ENCODE measurements around the gene GPC6. TPM values are rescaled to one million over a fixed set of nuclear protein-coding genes. Genes with fewer than 3 reads are reported as not detected.

The GPC6 gene
- total and polyA plus RNA-seq, 10 donors = 0.22 to 9.3 (median 4.5) TPM

- no peak for DNase-seq
- intact Hi-C loops (cut with DNase I; ENCODE audit: low total_unique reads) = no loop called here
- H3K9me3 ChIP-seq = peaks cover 0 to 17% (median 10%) of the 10 kb centered on the region in 8 donors
- TF ChIP-seq POLR2AphosphoS5 (IDR thresholded peaks at IDR 0.05) = no peak
- TF ChIP-seq CTCF (IDR thresholded peaks at IDR 0.05 in 8 of 11, conservative IDR thresholded peaks at IDR 0.05 in 3 of 11) = no peak
- TF ChIP-seq POLR2A (IDR thresholded peaks at IDR 0.05) = no peak
- no peaks in the 10 kb centered on the region for H3K36me3 ChIP-seq
- 57 to 88% (median 81%) methylated on average over 2 of the region's 2 CpGs for WGBS, 5 donors
- H3K4me1 ChIP-seq = no peaks in the 10 kb centered on the region
- H3K27me3 ChIP-seq (replicated peaks in 1 of 7) = no peaks in the 10 kb centered on the region
- no peak overlapping the region for H3K4me3 ChIP-seq
- H3K27ac ChIP-seq = no peak overlapping the region
These were observed 867.2 kb downstream of the GPC6 start for GRCh38 chr13:94093652-94094315.

- intact Hi-C loops (cut with DNase I; ENCODE audit: low total_unique reads) = no loop called here
- Histone ChIP-seq H3K27me3 (replicated peaks in 1 of 7) (no peaks in the 10 kb centered on the region), H3K9me3 (peaks cover 0 to 9% (median 0%) of the 10 kb centered on the region in 8 donors), H3K4me3 (no peak overlapping the region), H3K4me1 (no peaks in the 10 kb centered on the region), H3K36me3 (no peaks in the 10 kb centered on the region), H3K27ac (no peak overlapping the region)
- WGBS, 5 donors = 87 to 94% (median 90%) methylated on average over 2 of the region's 2 CpGs
- no peak for TF ChIP-seq CTCF (IDR thresholded peaks at IDR 0.05 in 8 of 11, conservative IDR thresholded peaks at IDR 0.05 in 3 of 11)
- TF ChIP-seq POLR2A (IDR thresholded peaks at IDR 0.05) = no peak
- TF ChIP-seq POLR2AphosphoS5 (IDR thresholded peaks at IDR 0.05) = no peak
- DNase-seq = no peak
These were observed 883.2 kb downstream of the GPC6 start for GRCh38 chr13:94109715-94110374.

GRCh38 chr13:94112227-94112626, 885.6 kb downstream of the GPC6 start:
- intact Hi-C loops (cut with DNase I; ENCODE audit: low total_unique reads) = no loop called here
- H3K4me1 ChIP-seq = no peaks in the 10 kb centered on the region
- DNase-seq = no peak
- no peak for TF ChIP-seq CTCF (IDR thresholded peaks at IDR 0.05 in 8 of 11, conservative IDR thresholded peaks at IDR 0.05 in 3 of 11)
- no peak for TF ChIP-seq POLR2A (IDR thresholded peaks at IDR 0.05)
- TF ChIP-seq POLR2AphosphoS5 (IDR thresholded peaks at IDR 0.05) = no peak
- H3K4me3 ChIP-seq = no peak overlapping the region
- H3K36me3 ChIP-seq = no peaks in the 10 kb centered on the region
- H3K27ac ChIP-seq = no peak overlapping the region
- H3K27me3 ChIP-seq (replicated peaks in 1 of 7) = no peaks in the 10 kb centered on the region
- 77 to 96% (median 87%) methylated on average over 3 of the region's 3 CpGs for WGBS, 5 donors
- peaks cover 0 to 9% (median 0%) of the 10 kb centered on the region in 8 donors for H3K9me3 ChIP-seq

GRCh38 chr13:94112731-94113130, 886.1 kb downstream of the GPC6 start:
- no peak overlapping the region for H3K4me3 ChIP-seq
- H3K27ac ChIP-seq = no peak overlapping the region
- H3K27me3 ChIP-seq (replicated peaks in 1 of 7) = no peaks in the 10 kb centered on the region
- H3K36me3 ChIP-seq = no peaks in the 10 kb centered on the region
- peaks cover 0 to 8% (median 0%) of the 10 kb centered on the region in 8 donors for H3K9me3 ChIP-seq
- DNase-seq = no peak
- WGBS, 5 donors = 76 to 93% (median 86%) methylated on average over 2 of the region's 2 CpGs
- H3K4me1 ChIP-seq = no peaks in the 10 kb centered on the region
- intact Hi-C loops (cut with DNase I; ENCODE audit: low total_unique reads) = no loop called here
- no peak for TF ChIP-seq POLR2AphosphoS5 (IDR thresholded peaks at IDR 0.05)
- no peak for TF ChIP-seq CTCF (IDR thresholded peaks at IDR 0.05 in 8 of 11, conservative IDR thresholded peaks at IDR 0.05 in 3 of 11)
- TF ChIP-seq POLR2A (IDR thresholded peaks at IDR 0.05) = no peak
